ENCODE results near the gene PPFIBP1. TPM values are rescaled to one million over a fixed set of nuclear protein-coding genes. Genes with fewer than 3 reads are reported as not detected.
"Not testable (repeated sequence)": the region's sequence is repeated elsewhere in the genome, so short reads cannot be mapped to it uniquely, and the experiment has no call there.

Gene PPFIBP1
- total RNA-seq, 2 donors from 2014 or later: 65.2 to 66.0 TPM

DNA sequence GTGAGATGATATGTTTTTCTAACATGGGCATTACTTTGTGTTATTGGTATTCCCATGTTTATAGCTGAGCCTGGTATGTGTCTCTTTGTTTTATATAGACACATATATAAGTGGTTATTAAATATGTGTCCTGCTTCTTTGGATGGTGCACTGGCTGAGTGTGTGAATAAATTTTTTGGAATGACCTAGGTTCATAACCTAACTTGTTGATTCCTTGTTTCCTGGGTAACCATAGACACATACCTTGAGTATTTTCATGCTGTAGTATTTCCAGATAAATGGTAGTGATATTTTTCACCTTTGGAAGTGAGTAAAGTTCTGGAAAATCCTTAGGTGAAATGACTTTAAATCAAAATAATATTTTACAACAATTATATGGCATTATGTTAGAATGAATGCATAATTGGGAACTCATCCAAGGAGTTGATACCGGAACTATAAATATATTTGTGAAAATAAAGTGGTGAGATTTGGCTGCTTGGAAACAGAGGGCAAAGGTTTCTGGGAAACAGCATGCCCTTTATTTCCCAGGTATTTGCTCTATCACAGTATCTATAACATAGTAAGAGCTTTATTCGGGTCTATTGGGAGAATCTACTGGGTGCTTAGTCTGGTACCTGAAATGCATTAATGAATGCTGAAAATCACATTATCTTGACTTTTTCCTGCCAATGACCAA is 107.9 kb downstream of the PPFIBP1 start:
- Histone ChIP-seq H3K36me3 (peaks cover 11% of the 10 kb centered on the region), H3K9me3 (no peaks in the 10 kb centered on the region), H3K4me1 (peaks cover 0 to 25% of the 10 kb centered on the region in 2 donors), H3K27ac (no peak overlapping the region), H3K27me3 (no peaks in the 10 kb centered on the region), H3K4me3 (no peak overlapping the region)
- DNase-seq (ENCODE audit: low spot score): no peak
- TF ChIP-seq CTCF (IDR thresholded peaks at IDR 0.05): no peak

- peaks cover 0 to 31% of the 10 kb centered on the region in 2 donors for H3K4me1 ChIP-seq
- H3K27ac ChIP-seq: no peak overlapping the region
Measured at GRCh38 chr12:27635349-27635972, 111.5 kb downstream of the PPFIBP1 start.

DNA sequence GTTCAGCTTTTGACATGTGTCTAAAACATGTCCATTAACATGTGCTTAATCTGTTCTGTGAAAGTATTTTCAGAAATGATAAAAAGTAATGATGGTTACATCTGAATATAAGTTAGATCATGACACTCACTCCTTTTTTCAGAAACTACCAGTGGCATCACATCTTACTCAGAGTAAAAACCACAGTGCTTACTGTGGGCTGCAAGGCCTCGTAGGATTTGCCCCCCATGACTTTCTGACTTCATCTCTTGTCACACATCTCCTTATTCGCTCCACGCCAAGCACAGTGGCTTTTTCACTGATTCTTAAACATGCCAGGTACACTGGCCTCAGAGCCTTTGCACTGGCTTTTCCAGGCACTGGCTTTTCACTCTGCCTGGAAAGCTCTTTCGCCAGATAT is 112.6 kb downstream of the PPFIBP1 start:
- H3K27me3 ChIP-seq; H3K4me3 ChIP-seq; DNase-seq (ENCODE audit: low spot score); H3K27ac ChIP-seq; H3K9me3 ChIP-seq: not testable (repeated sequence)
- Histone ChIP-seq H3K4me1 (peaks cover 0 to 39% of the 10 kb centered on the region in 2 donors), H3K36me3 (peaks cover 11% of the 10 kb centered on the region)

More at GRCh38 chr12:27635349-27635972, 111.5 kb downstream of the PPFIBP1 start:
- TF ChIP-seq CTCF (IDR thresholded peaks at IDR 0.05): peak; percentile 33 to 75
- no peak for DNase-seq (ENCODE audit: low spot score)
- Histone ChIP-seq H3K9me3 (no peaks in the 10 kb centered on the region), H3K27me3 (no peaks in the 10 kb centered on the region), H3K36me3 (peaks cover 11% of the 10 kb centered on the region), H3K4me3 (no peak overlapping the region)

- Histone ChIP-seq H3K9me3 (no peaks in the 10 kb centered on the region), H3K4me1 (peaks cover 0 to 33% of the 10 kb centered on the region in 2 donors), H3K36me3 (peaks cover 17% of the 10 kb centered on the region), H3K27ac (no peak overlapping the region), H3K4me3 (no peak overlapping the region), H3K27me3 (no peaks in the 10 kb centered on the region)
- no peak for TF ChIP-seq CTCF (IDR thresholded peaks at IDR 0.05)
- DNase-seq (ENCODE audit: low spot score): no peak
Measured at GRCh38 chr12:27637524-27637923, 113.5 kb downstream of the PPFIBP1 start.

- Histone ChIP-seq H3K27me3 (no peaks in the 10 kb centered on the region), H3K36me3 (peaks cover 15% of the 10 kb centered on the region), H3K9me3 (no peaks in the 10 kb centered on the region), H3K4me3 (no peak overlapping the region), H3K4me1 (peaks cover 0 to 32% of the 10 kb centered on the region in 2 donors), H3K27ac (peak overlapping the region in 1 of 2 donors; percentile 14)
- TF ChIP-seq CTCF (IDR thresholded peaks at IDR 0.05): no peak
- DNase-seq (ENCODE audit: low spot score): no peak
Measured at GRCh38 chr12:27639265-27639664, 115.3 kb downstream of the PPFIBP1 start.

DNA sequence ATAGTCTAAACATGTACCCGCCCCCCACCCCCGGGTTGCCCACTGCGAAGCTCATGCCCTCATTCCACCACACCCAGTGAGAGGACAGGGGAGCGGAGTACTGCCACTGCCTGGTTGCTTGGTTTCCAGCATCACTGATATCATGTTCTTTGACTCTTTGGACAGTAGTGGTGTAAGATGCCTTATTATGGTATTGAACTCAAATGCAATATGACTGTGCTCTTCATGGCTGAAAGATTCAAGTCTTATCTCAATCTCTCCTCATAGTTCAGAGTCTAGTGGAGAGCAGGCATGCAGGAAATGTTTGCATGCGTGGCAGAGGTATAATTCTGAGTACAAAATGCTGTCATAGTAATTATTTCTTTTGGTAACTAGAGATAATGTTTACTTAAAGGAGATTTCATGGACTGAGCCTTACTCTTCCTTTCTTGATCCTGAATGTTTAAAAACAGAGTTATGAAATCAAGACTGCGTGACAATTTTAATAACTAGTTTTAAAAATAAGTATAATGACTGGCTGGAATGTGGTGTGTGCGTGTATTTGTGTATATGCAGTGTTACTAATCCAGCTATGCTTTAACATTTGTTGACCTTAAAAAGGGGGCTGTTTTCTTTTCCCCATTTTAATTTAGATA is 116.7 kb downstream of the PPFIBP1 start:
- H3K27ac ChIP-seq: peak overlapping the region in 1 of 2 donors; percentile 34
- not testable (repeated sequence) for DNase-seq (ENCODE audit: low spot score); H3K9me3 ChIP-seq; H3K27me3 ChIP-seq; H3K36me3 ChIP-seq; H3K4me3 ChIP-seq
- peaks cover 0 to 37% of the 10 kb centered on the region in 2 donors for H3K4me1 ChIP-seq

DNA sequence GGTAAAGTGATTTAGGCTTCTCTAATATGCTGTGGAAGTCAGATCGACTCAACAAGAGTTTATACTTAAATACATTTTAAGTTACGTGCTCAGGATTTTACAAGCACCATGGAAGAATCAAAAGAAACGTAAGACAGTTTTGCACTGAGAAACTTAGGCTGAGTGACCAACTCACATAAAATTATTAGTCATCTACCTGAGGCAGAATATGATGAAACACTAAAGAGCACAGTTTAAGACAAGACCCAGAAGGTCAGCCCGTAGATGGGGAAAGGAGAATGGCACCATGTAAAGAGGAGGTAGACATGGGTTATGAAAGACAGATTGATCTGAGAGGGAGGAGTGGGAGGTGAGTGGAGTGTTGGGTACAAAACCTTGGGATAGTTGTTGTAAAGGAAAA is 118.4 kb downstream of the PPFIBP1 start:
- H3K4me1 ChIP-seq: peaks cover 0 to 37% of the 10 kb centered on the region in 2 donors
- DNase-seq (ENCODE audit: low spot score); H3K4me3 ChIP-seq; H3K9me3 ChIP-seq; H3K27me3 ChIP-seq: not testable (repeated sequence)
- peak overlapping the region in 1 of 2 donors; percentile 34 for H3K27ac ChIP-seq
- H3K36me3 ChIP-seq: peaks cover 19% of the 10 kb centered on the region

DNA sequence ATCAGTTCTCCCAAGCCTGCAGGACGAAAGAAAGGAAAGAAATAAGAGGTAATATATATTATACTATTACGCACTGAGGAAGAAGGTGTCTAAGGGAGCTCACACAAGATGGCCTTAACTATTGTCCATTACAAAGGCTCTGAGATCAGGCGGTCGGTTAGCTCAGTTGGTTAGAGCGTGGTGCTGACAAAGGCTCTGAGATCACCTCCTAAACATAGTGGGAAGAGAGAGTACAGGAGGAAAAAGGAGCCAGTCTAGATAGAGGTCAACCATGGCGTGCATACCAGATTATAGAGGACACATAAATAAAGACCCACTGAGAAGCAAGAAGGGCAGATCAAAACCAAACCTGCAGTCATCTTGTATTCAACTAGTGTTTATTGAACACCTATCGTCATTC is 118.9 kb downstream of the PPFIBP1 start:
- not testable (repeated sequence) for H3K27me3 ChIP-seq; DNase-seq (ENCODE audit: low spot score); H3K4me3 ChIP-seq; H3K9me3 ChIP-seq; H3K27ac ChIP-seq
- Histone ChIP-seq H3K36me3 (peaks cover 19% of the 10 kb centered on the region), H3K4me1 (peaks cover 0 to 37% of the 10 kb centered on the region in 2 donors)
